NCI-H1930 (cell line): ENCODE data around the gene TPTE.
A peak's percentile ranks its signal among the peaks of the same experiment; 100 is the strongest.
"Not testable (repeated sequence)": the region's sequence is repeated elsewhere in the genome, so short reads cannot be mapped to it uniquely, and the experiment has no call there.

Experiments
- DNase-seq, 2 experiments: peaks; one replicate each; lab custom pipeline; 2025; lab: John Stamatoyannopoulos, UW

Gene TPTE

DNA sequence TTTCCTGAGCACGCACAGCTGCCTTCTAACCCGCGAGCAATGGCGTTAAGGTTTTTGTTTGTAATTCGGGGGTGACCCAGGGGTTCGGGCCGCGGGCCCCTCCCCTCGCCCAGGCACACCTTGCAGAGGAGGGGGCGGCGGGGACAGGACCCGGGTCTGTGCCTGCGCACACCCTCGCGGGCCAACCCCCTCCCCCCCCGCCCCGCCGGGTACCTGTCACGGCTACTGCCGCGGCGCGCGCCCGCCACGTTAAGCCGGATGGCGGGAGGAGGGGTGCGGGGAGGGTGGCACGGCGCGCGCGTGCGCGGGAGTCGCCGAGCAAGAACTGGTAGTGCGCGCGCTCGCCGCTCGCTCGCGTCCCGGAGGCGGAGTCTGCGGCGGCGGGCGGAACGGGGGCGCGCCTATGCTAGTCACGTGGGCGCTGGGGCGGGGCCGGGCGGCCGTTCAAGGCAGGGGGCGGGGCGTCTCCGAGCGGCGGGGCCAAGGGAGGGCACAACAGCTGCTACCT, at the start of gene TPTE:
Gene TPTE (plus strand): TSS at position 493 of the 508 bp plus-strand sequence. CDS start 17,141 bp downstream, outside the sequence.
- DNase-seq, result peak; percentile 81 to 90

DNA sequence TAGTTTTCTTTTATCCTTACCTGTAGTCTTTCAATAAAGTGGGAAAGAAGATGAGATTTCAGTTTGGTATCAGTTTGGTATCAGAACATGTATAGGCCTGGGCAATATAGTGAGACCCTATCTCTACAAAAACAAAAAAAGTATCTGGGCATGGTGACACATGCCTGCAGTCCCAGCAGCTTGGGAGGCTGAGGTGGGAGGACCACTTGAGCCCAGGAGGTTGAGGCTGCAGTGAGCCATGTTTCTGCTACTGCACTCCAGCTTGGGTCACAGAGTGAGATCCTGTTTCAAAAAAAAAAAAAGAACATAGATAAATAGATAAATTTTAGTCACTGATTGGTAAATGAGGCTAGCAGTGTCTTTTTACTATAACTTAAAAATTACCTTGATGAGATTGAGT, 49.4 kb upstream of the TPTE start:
- DNase-seq, result not testable (repeated sequence)

DNA sequence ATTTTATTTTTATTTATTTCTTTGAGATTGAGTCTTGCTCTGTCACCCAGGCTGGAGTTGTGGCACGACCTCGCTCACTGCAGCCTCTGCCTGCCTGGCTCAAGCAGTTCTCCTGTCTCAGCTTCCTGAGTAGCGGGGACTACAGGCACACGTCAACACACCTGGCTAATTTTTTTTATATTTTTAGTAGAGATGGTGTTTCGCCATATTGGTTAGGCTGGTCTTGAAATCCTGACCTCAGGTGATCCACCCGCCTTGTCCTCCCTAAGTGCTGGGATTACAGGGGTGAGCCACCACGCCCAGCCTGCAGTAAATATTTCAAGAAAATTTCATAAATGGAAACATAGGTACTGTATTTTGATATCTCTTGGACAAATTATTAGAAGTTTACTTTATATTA, 43.6 kb upstream of the TPTE start:
- DNase-seq, result not testable (repeated sequence)

DNA sequence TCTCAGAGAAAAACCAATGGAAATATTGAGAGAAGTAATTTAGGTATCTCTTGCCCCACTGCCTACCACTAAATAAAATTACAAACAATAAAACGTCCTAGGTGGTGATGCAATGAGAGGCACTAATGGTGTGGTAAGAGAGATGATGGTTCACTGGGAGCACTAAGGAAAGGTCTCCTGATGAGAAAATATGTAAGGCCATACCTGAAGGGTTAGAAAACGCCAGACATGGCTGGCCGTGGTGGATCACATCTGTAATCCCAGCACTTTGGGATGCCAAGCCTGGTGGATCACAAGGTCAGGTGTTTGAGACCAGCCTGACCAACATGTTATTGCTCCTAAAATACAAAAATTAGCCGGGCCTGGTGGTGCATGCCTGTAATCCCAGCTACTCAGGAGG, 41.5 kb upstream of the TPTE start:
- DNase-seq, result not testable (repeated sequence)

DNA sequence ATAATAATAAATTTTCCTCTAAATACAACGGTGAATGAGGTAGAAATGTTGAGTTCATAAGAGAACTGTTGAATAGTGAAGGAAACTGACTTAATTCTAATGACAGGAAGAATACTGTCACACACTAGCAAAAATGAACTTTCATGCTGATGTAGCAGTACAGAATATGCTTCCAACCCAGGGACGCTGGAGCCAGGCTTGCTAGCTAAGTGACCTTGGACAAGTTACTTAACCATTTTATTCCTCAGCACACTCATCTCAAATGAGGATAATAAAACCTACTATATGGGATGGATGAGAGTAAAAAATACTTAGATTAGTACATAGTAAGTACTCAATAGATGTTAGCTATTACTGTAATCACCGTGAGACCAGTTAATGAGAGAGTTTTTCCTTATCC, 36.5 kb upstream of the TPTE start:
- DNase-seq, result not testable (repeated sequence)

DNA sequence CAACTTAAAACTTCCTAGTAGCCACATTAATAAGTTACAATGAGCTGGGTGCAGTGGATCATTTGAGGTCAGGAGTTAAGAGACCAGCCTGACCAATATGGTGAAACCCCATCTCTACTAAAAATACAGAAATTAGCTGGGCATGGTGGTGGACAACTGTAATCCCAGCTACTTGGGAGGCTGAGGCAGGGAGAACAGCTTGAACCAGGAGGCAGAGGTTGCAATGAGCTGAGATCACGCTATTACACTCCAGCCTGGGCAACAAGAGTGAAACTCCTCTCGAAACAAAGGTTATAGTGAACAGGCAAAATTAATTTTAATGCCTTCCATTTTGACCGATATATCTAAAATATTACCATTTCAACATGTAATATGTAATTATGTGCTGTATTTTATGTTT, 30.9 kb upstream of the TPTE start:
- DNase-seq, result not testable (repeated sequence)

DNA sequence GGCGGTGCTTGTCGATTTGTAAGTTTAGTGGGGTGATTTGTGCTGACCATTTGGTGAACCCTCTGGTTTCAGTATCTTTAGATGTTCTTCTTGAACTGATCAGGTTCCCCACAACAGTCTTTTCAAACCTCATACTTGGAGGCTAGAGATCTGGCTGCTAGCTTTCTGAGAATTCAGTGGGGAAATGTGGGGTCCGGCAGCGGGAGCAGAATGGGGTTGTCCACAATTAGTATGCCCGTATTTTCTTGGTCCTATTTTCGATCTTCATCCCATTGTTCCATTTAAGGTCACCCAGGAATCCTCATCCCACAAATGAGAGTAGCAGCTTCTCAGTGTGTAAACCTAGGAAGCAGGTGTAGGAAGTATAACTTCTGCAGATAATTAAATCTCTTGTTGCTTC, 10.3 kb upstream of the TPTE start:
- no peak for DNase-seq

DNA sequence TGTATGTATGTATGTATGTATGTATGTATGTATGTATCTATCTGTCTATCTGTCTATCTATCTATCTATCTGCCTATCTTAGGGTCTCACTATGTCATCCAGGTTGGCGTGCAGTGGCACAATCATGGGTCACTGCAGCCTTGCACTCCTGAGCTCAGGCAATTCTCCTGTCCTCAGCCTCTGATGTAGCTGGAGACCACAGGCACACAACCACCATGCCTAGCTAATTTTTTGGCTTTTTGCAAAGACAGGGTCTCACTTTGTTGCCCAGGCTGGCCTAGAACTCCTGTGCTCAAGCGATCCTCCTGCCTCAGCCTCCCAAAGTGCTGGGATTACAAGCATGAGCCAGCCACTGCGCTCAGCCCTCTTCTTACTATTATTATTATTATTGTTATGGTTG, 4.5 kb upstream of the TPTE start:
- DNase-seq, result not testable (repeated sequence)

DNA sequence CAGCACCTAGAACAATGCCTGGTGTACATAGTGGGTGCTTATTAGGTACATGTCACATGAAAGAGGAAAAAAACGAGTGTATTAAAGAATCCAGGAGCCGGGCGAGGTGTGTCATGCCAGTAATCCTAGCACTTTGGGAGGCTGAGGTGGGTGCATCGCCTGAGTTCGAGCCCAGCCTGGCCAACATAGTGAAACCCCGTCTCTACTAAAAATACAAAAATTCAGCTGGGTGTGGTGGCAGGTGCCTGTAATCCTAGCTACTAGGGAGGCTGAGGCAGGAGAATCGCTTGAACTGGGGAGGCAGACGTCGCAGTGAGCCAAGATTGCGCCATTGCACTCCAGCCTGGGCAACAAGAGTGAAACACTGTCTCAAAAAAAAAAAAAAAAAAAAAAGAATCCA, 3.5 kb upstream of the TPTE start:
- DNase-seq, result not testable (repeated sequence)

DNA sequence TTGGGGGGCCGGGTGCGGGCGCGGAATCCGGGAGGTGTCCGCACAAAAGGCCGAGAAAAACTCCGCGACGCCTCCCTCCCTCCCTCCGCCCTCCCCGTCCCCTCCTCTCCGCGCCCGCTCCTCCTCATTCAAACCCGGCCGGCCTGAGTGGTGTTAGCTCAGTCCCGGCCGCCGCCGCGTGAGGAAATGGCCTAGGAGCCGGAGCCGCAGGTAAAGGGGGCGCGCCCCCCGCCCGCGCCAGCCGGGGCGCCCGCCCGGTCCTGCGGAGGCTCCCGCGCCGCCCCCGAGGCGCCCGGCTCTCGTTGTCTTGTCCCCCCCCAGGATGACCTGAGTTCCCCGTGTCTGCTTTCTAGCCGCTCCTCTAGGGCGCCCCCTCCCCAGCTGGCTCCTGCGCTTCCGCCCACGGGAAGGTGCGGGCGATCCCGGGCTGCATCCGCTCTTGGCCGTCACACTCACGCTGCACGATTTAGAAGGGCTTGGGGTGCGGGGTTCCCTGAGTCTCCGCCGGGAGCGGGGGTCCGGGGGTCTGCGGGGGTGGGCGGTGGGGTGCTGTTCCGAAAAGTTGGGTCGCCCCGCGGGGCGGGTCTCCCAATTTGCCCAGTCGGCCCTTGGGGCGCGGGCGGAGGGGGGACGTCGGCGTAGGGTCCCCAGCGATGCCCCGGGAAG, 585 bp downstream of the TPTE start:
- not testable (repeated sequence) for DNase-seq

DNA sequence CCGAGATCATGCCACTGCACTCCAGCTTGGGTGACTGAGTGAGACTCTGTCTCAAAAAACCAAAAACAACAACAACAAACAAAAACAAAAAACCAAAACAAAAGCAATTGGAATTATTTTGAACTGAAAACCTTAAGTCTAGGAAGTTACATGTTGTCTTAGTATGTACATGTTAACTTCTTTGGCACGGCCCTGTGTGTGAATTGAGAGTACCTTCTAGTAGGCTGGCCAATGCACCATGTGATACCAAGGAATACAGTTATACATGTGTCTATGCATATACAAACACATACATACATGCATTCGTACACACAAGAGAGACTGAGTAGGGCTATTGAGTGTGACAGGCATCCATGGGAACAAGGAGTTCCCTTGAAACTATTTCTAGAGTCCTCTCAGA, 18.6 kb downstream of the TPTE start:
- DNase-seq, result no peak

DNA sequence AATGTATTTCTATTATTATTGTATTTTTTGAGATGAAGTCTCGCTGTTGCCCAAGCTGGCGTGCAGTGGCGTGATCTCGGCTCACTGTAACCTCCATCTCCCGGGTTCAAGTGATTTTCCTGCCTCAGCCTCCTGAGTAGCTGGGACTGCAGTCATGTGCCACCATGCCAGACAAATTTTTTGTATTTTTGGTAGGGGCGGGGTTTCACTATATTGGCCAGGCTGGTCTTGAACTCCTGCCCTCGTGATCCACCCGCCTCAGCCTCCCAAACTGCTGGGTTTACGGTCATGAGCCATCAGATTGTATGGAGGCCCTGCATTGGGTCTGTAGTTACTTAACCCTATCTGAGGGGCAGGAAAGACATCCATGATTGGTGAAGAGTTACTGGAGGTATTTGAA, 23.0 kb downstream of the TPTE start:
- not testable (repeated sequence) for DNase-seq

DNA sequence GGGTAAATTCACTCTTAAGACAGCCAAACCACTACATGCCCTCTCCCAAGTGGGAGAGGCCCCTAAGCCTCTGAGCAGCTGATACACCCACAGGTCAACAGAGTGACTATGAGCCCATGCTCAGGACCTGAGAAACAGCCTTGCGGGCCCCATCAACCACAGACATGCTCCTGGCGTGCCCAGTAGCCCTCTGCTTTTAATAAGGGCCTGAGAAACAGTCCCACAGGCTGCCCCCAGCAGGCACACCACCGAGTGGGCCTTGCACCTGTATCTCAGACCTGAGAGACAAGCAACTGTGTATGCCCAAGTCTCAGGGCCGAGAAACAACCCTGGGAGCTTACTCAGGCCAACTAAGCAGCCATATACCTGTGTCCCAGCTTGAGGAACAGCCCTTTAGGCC, 26.5 kb downstream of the TPTE start:
- not testable (repeated sequence) for DNase-seq

DNA sequence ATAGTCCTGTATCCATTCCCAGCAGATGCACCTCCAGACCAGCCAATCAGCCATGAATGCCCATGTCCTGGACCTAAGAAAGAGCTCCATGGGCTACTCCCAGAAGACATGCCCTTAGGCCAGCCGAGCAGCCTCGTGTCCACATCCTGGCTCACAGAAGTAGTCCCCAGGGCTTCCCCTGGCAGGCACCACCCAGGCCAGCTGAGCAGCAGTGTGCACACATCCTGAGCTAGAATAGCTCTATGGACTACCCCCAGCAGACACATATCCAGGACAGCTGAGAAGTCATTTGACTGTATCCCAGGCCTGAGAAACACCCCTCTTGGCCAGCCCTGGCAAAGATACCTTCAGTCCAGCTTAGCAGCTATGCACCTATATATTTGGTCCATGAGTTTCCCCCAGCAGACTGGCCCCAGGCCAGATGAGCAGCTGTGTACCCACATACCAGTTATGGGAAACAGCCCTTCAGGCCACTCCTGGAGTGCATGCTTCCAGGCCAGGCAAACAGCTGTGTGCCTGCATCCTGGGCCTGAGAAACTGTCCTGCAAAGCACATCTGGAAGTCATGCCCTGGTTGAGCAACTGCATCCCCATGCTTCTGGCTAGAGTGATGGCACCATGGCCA, 27.1 kb downstream of the TPTE start:
- DNase-seq, result not testable (repeated sequence)

DNA sequence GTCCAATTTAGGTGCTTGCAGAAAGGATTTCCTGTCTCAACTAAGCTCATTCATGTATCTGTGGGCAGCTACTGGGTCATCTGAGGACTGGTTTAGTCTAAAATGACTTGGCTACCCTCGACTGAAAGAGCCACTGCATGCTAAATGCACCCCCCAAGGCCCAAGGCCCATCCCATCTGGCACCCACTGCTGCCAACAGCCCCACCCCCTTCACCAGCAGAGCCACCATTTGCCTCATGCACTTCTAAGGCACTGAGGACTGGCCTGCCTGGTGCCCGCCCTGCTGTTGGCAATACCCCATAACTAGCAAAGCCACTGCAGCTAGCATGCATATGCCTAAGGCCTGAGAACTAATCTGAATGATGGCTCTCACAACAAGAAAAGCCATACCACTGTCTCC, 49.4 kb downstream of the TPTE start:
- not testable (repeated sequence) for DNase-seq

DNA sequence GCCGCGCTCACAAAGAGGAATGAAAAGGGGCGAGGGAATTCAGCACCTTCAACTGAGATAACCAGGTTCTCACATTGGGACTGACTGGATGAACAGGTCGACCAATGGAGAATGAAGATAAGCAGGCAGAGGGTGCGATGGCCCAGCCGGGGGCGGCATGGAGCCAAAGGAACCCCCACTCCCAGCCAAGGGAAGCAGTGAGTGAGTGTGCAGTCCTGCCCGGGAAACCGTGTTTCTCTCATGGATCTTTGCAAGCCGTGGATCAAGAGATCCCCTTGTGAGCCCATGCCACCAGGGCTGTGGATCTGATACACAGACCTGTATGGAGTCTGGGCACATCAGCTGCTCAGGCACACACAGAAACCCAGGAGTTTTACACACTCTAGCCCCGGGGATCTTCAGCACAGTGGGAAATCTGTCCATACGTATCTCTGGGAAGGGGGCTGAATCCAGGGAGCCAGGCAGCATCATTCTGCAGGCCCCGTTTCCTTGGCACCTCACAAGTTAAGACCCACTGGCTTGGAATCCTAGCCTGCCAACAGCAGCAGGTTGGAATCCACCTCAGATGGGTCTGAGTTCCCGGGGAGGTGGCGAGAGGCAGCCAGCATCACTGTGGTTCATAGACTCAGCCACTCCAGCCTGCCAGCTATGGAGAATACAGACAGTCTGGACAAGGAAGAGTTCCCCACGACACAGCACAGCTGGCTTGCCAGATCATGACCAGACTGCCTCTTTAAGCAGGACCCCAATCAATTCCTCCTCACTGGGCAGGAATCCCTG, 53.3 kb downstream of the TPTE start:
- DNase-seq, result not testable (repeated sequence)

DNA sequence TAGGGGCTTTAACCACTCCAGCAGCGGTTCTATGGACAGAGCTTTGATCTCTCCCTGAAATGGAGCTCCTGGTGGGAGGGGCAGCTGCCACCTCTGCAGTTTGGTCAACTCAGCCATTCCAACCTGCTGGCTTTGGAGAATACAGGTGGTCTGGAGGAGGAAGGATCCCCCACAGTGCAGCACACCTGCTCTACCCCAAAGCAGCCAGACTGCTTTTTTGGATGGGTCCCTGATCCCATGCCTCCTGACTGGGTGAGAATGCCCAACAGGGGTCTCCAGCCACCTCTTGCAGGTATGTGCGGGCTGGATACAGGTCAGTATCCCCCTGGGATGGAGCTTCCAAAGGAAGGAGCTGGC, 53.9 kb downstream of the TPTE start:
- no peak for DNase-seq

DNA sequence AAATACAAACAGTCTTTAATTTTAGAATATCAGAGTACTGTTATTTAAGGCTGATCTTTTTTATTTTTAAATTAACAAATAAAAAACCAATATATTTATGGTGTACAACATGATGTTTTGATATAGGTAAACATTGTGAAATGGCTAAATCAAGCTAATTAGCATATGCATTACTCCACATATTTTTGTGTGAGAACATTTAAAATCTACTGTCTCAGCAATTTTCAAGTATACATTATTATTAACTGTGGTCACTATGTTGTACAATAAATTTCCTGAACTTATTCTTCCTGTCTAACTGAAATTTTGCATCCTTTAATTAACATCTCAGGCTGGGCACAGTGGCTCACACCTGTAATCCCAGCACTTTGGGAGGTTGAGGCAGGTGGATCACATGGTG, 57.5 kb downstream of the TPTE start:
- DNase-seq, result not testable (repeated sequence)

DNA sequence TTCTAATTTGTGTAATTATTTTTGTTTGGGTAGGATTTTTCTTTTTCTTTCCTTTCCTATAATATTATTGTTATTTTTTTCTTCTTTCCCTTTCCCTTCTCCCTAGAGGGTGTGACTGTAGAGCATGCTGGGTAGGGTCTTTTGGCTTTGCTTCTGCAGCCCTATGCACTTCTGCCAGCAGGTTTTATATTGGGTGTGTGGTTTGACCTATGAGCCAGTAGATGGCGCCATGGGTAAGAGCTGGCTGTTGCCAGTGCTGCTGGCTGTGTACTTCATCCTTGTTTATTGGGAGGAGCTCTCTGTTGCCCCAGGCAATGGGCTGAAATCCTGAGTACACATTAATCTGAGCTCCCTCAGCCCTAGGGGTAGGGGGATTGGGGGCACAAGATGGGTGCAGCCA, 67.7 kb downstream of the TPTE start:
- not testable (repeated sequence) for DNase-seq

DNA sequence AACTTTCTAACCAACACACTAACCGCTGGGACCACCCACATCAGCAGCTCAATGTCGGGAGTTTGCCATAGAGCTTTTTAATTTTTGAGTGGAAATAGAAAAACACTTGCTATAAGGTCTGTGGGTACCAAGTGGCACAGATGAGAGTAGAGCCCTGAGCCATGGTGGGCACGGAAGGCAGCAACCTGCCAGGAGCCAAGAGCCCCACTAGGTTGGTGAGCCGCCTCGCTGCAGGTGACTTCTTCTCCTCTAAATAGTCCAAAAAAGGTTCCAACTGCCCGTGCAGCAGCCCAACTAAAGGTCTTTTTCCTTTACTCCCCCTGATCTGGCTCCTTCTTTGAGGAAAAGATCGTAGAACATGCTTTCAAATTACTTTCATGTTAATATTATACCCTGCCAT, 85.7 kb downstream of the TPTE start:
- not testable (repeated sequence) for DNase-seq

DNA sequence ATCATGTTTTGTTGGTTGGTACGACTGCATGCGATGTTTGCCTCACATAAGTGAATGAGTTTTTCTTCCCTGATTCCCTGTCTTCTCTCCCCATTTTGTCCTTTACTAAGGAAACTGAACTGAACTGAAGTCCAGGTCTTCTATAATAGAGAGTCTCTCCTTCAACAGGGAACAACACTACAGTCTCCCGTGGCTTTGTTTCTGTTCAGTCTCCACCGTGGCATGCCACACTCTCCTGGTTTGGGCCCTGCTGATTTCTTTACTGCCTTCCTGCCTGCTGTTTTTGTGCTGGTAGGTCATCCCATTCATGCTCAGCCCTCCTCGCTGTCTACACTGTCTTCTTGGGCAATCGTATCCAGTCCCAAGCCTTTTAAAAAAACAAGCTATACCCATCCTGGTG, 92.9 kb downstream of the TPTE start:
- not testable (repeated sequence) for DNase-seq

DNA sequence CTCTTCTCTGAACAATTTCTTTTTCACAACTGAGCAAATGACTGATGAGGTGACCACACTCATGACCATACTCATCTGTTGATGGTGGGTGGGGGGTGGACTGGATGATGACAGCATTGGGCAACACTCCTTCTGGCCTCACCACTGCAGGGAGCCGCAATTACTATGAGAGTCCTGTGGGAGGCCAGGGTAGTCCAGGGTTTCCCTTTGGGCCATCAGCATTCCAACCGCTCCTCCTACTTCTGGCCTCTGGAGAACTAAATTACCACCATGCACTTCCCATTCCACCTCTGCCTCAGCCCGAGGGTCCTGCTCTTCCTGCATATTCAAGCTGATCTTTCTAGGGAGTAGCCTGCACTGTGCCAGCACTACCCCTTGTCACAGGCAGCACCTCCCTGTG, 94.7 kb downstream of the TPTE start:
- DNase-seq, result not testable (repeated sequence)

DNA sequence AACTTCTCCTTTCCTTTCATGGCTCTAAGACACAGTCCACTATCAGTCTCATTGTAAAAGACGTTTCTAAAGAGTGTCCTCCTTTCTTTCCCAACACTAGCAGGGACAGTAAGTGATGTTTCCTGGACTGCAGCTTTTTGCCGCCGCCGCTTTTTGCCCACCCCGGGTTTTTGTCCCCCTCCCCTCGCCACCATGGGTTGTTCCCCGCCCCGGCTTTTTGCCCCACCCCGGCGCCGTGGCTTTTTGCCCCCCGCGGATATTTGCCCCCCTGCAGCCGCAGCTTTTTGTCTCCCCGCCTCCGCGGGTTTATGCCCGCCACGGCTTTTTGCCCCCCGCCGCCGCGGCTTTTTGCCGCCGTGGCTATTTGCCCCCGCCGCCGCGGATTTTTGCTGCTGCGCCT, 95.2 kb downstream of the TPTE start:
- no peak for DNase-seq
